Breast epithelium (tissue), 4 donors: Measurements from ENCODE around the gene RPS6KA3. TPM values are rescaled to one million over a fixed set of nuclear protein-coding genes. Genes with fewer than 3 reads are reported as not detected.

Experiments used
- DNase-seq, 2 donors: peaks; one replicate each; pipeline ENCODE4 v3.0.0-alpha.2; 2019; ENCODE audit warnings: low spot score in 2 of 2
- H3K27ac ChIP-seq, 2 donors: fragments of 200-600 bp; sonication (generic) in 1 of 2; one replicate each; pipeline ENCODE4 v1.5.1; 2016 to 2019; ENCODE audit warnings: mild to moderate bottlenecking in 1 of 2
- H3K27me3 ChIP-seq, 2 donors: fragments of 200-600 bp; sonication (generic) in 1 of 2; one replicate each; pipeline versions ENCODE4 v1.5.1 to v1.6.0; 2017 to 2019; ENCODE audit warnings: control low read depth in 1 of 2, mild to moderate bottlenecking in 1 of 2
- H3K36me3 ChIP-seq: fragments of 200-600 bp; one replicate; pipeline ENCODE4 v1.5.1; 2019
- H3K4me1 ChIP-seq, 2 donors: fragments of 200-600 bp; sonication (generic); one replicate each; pipeline ENCODE4 v1.5.1; 2016 to 2019; ENCODE audit warnings: control low read depth in 1 of 2
- H3K4me3 ChIP-seq, 3 donors: fragments of 200-600 bp; sonication (generic); 1 replicate in 2 of 3; 2 replicates in 1 of 3; pipeline ENCODE4 v1.5.1; 2016 to 2019; ENCODE audit warnings: mild to moderate bottlenecking in 3 of 3, moderate library complexity in 2 of 3
- H3K9me3 ChIP-seq, 2 donors: fragments of 200-600 bp; sonication (generic) in 1 of 2; one replicate each; pipeline ENCODE4 v1.5.1; 2016 to 2019; ENCODE audit warnings: control low read depth in 1 of 2
- CTCF ChIP-seq, 3 donors: fragments of 450-650 bp; IDR thresholded peaks; one replicate each; pipeline ENCODE4 v1.5.1; 2016 to 2017; ENCODE audit warnings: antibody characterized with exemption in 3 of 3, mild to moderate bottlenecking in 3 of 3, moderate library complexity in 3 of 3
- POLR2A ChIP-seq: fragments of 450-650 bp; IDR thresholded peaks from one replicate; pipeline ENCODE4 v1.6.1; 2016; ENCODE audit warnings: antibody characterized with exemption, mild to moderate bottlenecking, moderate library complexity
- POLR2AphosphoS5 ChIP-seq, 3 donors: sonication (generic); formaldehyde crosslinking; IDR thresholded peaks; one replicate each; pipeline ENCODE4 v1.6.1; 2017; ENCODE audit warnings: antibody characterized with exemption in 3 of 3
- intact Hi-C: fragments of 100-400 bp; cut with DNase I; formaldehyde crosslinking; loops from one replicate; pipeline ENCODE4 v1.15.1; 2023; ENCODE audit warnings: low total_unique reads
- total RNA-seq, 3 donors: library from RNA; depleted of rRNA; stranded (reverse); fragments of >200 nt; gene quantifications; one replicate each; pipeline ENCODE4 v1.1.0, GENCODE V29; 2016

The RPS6KA3 gene
- total RNA-seq, 3 donors from 2014 or later, result 35.7 to 41.0 (median 37.0) TPM

- Histone ChIP-seq H3K4me1 (peaks cover 0 to 6% of the 10 kb centered on the region in 2 donors), H3K9me3 (no peaks in the 10 kb centered on the region), H3K36me3 (no peaks in the 10 kb centered on the region), H3K27ac (peak within 1 kb of the TSS; percentile 91 to 93), H3K4me3 (peak within 1 kb of the TSS; percentile 72 to 88 (median 78)), H3K27me3 (no peaks in the 10 kb centered on the region)
- TF ChIP-seq CTCF (IDR thresholded peaks at IDR 0.05), result peak in 1 of 3 donors; percentile 10
- peak; percentile 85 for TF ChIP-seq POLR2A
- peak; percentile 74 to 95 (median 87) for TF ChIP-seq POLR2AphosphoS5 (IDR thresholded peaks at IDR 0.05)
- intact Hi-C loops, result no loop called here
- peak; percentile 93 to 99 for DNase-seq
Measured at GRCh38 chrX:20141281-20142220, 125.2 kb downstream of the RPS6KA3 start, which contains the start of gene EIF1AX. Gene EIF1AX, minus strand, starts transcription at chrX:20141838. Its CDS starts 198 bp downstream, at chrX:20141640.

- peak overlapping the region; percentile 72 to 88 (median 78) for H3K4me3 ChIP-seq
- H3K36me3 ChIP-seq, result no peaks in the 10 kb centered on the region
- no peaks in the 10 kb centered on the region for H3K27me3 ChIP-seq
- TF ChIP-seq CTCF (IDR thresholded peaks at IDR 0.05) (no peak), POLR2A (no peak), POLR2AphosphoS5 (IDR thresholded peaks at IDR 0.05) (no peak)
- no peaks in the 10 kb centered on the region for H3K9me3 ChIP-seq
- H3K27ac ChIP-seq, result peak overlapping the region in 1 of 2 donors; percentile 93
- no peak for DNase-seq
- H3K4me1 ChIP-seq, result peaks cover 0 to 6% of the 10 kb centered on the region in 2 donors
- intact Hi-C loops, result no loop called here
Measured at GRCh38 chrX:20140420-20140819, 126.3 kb downstream of the RPS6KA3 start.

- H3K4me1 ChIP-seq, result peaks cover 0 to 6% of the 10 kb centered on the region in 2 donors
- no peak for DNase-seq
- H3K27me3 ChIP-seq, result no peaks in the 10 kb centered on the region
- H3K27ac ChIP-seq, result peak overlapping the region in 1 of 2 donors; percentile 93
- peak overlapping the region; percentile 72 to 88 (median 78) for H3K4me3 ChIP-seq
- no peaks in the 10 kb centered on the region for H3K36me3 ChIP-seq
- no peaks in the 10 kb centered on the region for H3K9me3 ChIP-seq
- TF ChIP-seq POLR2A, result no peak
- no peak for TF ChIP-seq CTCF (IDR thresholded peaks at IDR 0.05)
- no peak for TF ChIP-seq POLR2AphosphoS5 (IDR thresholded peaks at IDR 0.05)
- intact Hi-C loops, result no loop called here
Measured at GRCh38 chrX:20139966-20140365, 126.7 kb downstream of the RPS6KA3 start.

GRCh38 chrX:20135944-20136343 is 130.8 kb downstream of the RPS6KA3 start:
- intact Hi-C loops, result no loop called here
- TF ChIP-seq POLR2AphosphoS5 (IDR thresholded peaks at IDR 0.05), result no peak
- no peak for TF ChIP-seq CTCF (IDR thresholded peaks at IDR 0.05)
- no peak for TF ChIP-seq POLR2A
- H3K36me3 ChIP-seq, result no peaks in the 10 kb centered on the region

GRCh38 chrX:20132666-20133065 is 134.0 kb downstream of the RPS6KA3 start:
- Histone ChIP-seq H3K4me3 (no peak overlapping the region), H3K4me1 (no peaks in the 10 kb centered on the region), H3K27ac (no peak overlapping the region), H3K36me3 (no peaks in the 10 kb centered on the region), H3K27me3 (no peaks in the 10 kb centered on the region), H3K9me3 (no peaks in the 10 kb centered on the region)
- no peak for TF ChIP-seq POLR2AphosphoS5 (IDR thresholded peaks at IDR 0.05)
- TF ChIP-seq CTCF (IDR thresholded peaks at IDR 0.05), result no peak
- no peak for TF ChIP-seq POLR2A
- intact Hi-C loops, result no loop called here
- no peak for DNase-seq

More at GRCh38 chrX:20135944-20136343, 130.8 kb downstream of the RPS6KA3 start:
- no peak overlapping the region for H3K4me3 ChIP-seq
- peaks cover 0 to 6% of the 10 kb centered on the region in 2 donors for H3K4me1 ChIP-seq
- H3K27ac ChIP-seq, result no peak overlapping the region
- DNase-seq, result no peak
- no peaks in the 10 kb centered on the region for H3K9me3 ChIP-seq
- H3K27me3 ChIP-seq, result no peaks in the 10 kb centered on the region
